GM23248 (cell line): Measurements from ENCODE around the gene APOC3. TPM values are rescaled to one million over a fixed set of nuclear protein-coding genes. Genes with fewer than 3 reads are reported as not detected.
A peak's percentile ranks its signal among the peaks of the same experiment; 100 is the strongest.

ENCODE experiments used
- DNase-seq: peaks from one replicate; pipeline ENCODE4 v3.0.0-alpha.2; 2015
- H2AFZ ChIP-seq: fragments of 200-600 bp; sonication (generic); 2 replicates; pipeline ENCODE4 v1.6.1; 2016; ENCODE audit warnings: antibody characterized with exemption
- H3F3A ChIP-seq: fragments of 200-600 bp; sonication (generic); 2 replicates; pipeline ENCODE4 v1.6.1; 2016; ENCODE audit warnings: mild to moderate bottlenecking, antibody characterized with exemption, mixed run types; ENCODE audit not compliant: insufficient read depth
- H3K27ac ChIP-seq: fragments of 200-600 bp; sonication (generic); 2 replicates; pipeline ENCODE4 v1.5.1; 2016; ENCODE audit warnings: mild to moderate bottlenecking
- H3K27me3 ChIP-seq: fragments of 200-600 bp; sonication (generic); replicated peaks from 2 replicates; pipeline ENCODE4 v1.6.1; 2016; ENCODE audit warnings: mild to moderate bottlenecking; ENCODE audit not compliant: insufficient read depth
- H3K36me3 ChIP-seq: fragments of 200-600 bp; sonication (generic); 2 replicates; pipeline ENCODE4 v1.6.1; 2016; ENCODE audit warnings: low read depth, mild to moderate bottlenecking
- H3K4me1 ChIP-seq: fragments of 200-600 bp; sonication (generic); 2 replicates; pipeline ENCODE4 v1.6.1; 2016; ENCODE audit warnings: mild to moderate bottlenecking; ENCODE audit not compliant: insufficient read depth
- H3K4me2 ChIP-seq: fragments of 200-600 bp; sonication (generic); one replicate; pipeline ENCODE4 v1.6.1; 2016; ENCODE audit warnings: mild to moderate bottlenecking; ENCODE audit not compliant: unreplicated experiment
- H3K4me3 ChIP-seq: fragments of 200-600 bp; sonication (generic); 2 replicates; pipeline ENCODE4 v1.5.1; 2016; ENCODE audit warnings: mild to moderate bottlenecking
- H3K79me2 ChIP-seq: fragments of 200-600 bp; sonication (generic); 2 replicates; pipeline ENCODE4 v1.6.1; 2016; ENCODE audit warnings: mild to moderate bottlenecking; ENCODE audit not compliant: insufficient read depth
- H3K9ac ChIP-seq: fragments of 200-600 bp; sonication (generic); 2 replicates; pipeline ENCODE4 v1.6.1; 2016; ENCODE audit warnings: mild to moderate bottlenecking
- H3K9me2 ChIP-seq: fragments of 200-600 bp; sonication (generic); 2 replicates; pipeline ENCODE4 v1.6.1; 2016; ENCODE audit warnings: mixed run types, mild to moderate bottlenecking, moderate library complexity; ENCODE audit not compliant: insufficient read depth
- H3K9me3 ChIP-seq: fragments of 200-600 bp; sonication (generic); one replicate; pipeline ENCODE4 v1.6.1; 2017; ENCODE audit warnings: low read depth
- H4K20me1 ChIP-seq: fragments of 200-600 bp; sonication (generic); 2 replicates; pipeline ENCODE4 v1.6.0; 2016; ENCODE audit not compliant: insufficient read depth
- EZH2 ChIP-seq: fragments of 200-600 bp; sonication (generic); IDR thresholded peaks from 2 replicates; pipeline ENCODE4 v1.6.1; 2018; ENCODE audit warnings: antibody characterized with exemption, mild to moderate bottlenecking; ENCODE audit not compliant: insufficient read depth, poor library complexity, severe bottlenecking
- EZH2phosphoT487 ChIP-seq: fragments of 200-600 bp; sonication (generic); IDR thresholded peaks from 2 replicates; pipeline ENCODE4 v1.6.1; 2018; ENCODE audit warnings: antibody characterized with exemption, moderate library complexity, mild to moderate bottlenecking, low read depth; ENCODE audit not compliant: insufficient read depth
- WGBS, 2 experiments: methylation state at CpG; one replicate each; pipeline ENCODE4 v1.1.6; 2015 to 2017; ENCODE audit warnings: low lambda C conversion rate in 2 of 2, low coverage in 1 of 2; ENCODE audit errors: missing lambda C conversion rate in 2 of 2; 5-methylcytosine and 5-hydroxymethylcytosine counted together
- in situ Hi-C: fragments of 300-500 bp; cut with MboI; formaldehyde crosslinking; loops from 2 replicates; pipeline ENCODE4 v1.15.0; 2020
- polyA plus RNA-seq: library from polyadenylated mRNA; unstranded; fragments of >200 nt; fragmentation: Nextera tagmentation; extraction: Ambion mirVana; gene quantifications from 2 replicates; pipeline ENCODE4 v1.2.1, GENCODE V29; 2016
- total RNA-seq: library from RNA; depleted of rRNA; stranded (reverse); fragments of >200 nt; shearing (Covaris generic); gene quantifications from 2 replicates; pipeline ENCODE4 v1.2.3, GENCODE V29; 2014

The APOC3 gene
- total and polyA plus RNA-seq, 2 experiments from 2014 or later, result not detected

GRCh38 chr11:116807601-116808261 is 22.0 kb upstream of the APOC3 start:
- DNase-seq, result no peak
- H3K4me3 ChIP-seq, result no peak overlapping the region
- no peaks in the 10 kb centered on the region for H3K9me3 ChIP-seq
- no peaks in the 10 kb centered on the region for H3K79me2 ChIP-seq
- 92% methylated on average over 6 of the region's 6 CpGs for WGBS, 2 experiments
- peaks cover 7% of the 10 kb centered on the region; the same call in 1 of the 2 replicates for H3F3A ChIP-seq
- H4K20me1 ChIP-seq, result no peaks in the 10 kb centered on the region
- H3K27ac ChIP-seq, result no peak overlapping the region
- no peaks in the 10 kb centered on the region for H3K9me2 ChIP-seq
- in situ Hi-C loops, result no loop called here
- H2AFZ ChIP-seq, result no peak overlapping the region
- TF ChIP-seq EZH2 (no peak), EZH2phosphoT487 (no peak)
- H3K36me3 ChIP-seq, result no peaks in the 10 kb centered on the region
- H3K4me1 ChIP-seq, result peaks cover 17% of the 10 kb centered on the region
- no peak overlapping the region for H3K4me2 ChIP-seq
- H3K27me3 ChIP-seq, result no peaks in the 10 kb centered on the region
- H3K9ac ChIP-seq, result no peak overlapping the region

- Histone ChIP-seq H3F3A (peaks cover 7% of the 10 kb centered on the region; the same call in 1 of the 2 replicates), H3K9me2 (no peaks in the 10 kb centered on the region), H3K36me3 (no peaks in the 10 kb centered on the region), H3K4me3 (no peak overlapping the region), H3K4me1 (peaks cover 17% of the 10 kb centered on the region), H3K4me2 (peak overlapping the region; percentile 37), H3K79me2 (no peaks in the 10 kb centered on the region), H3K27me3 (no peaks in the 10 kb centered on the region), H3K9ac (peak overlapping the region; percentile 73), H2AFZ (peak overlapping the region; percentile 21; the same call in 1 of the 2 replicates), H3K27ac (peak overlapping the region; percentile 95), H3K9me3 (no peaks in the 10 kb centered on the region), H4K20me1 (no peaks in the 10 kb centered on the region)
- in situ Hi-C loops, result no loop called here
- TF ChIP-seq EZH2, result no peak
- no peak for TF ChIP-seq EZH2phosphoT487
- WGBS, 2 experiments, result 70 to 71% methylated on average over 14 of the region's 14 CpGs
- peak; percentile 87 for DNase-seq
Observed at GRCh38 chr11:116808262-116809175, 21.2 kb upstream of the APOC3 start.

- Histone ChIP-seq H2AFZ (no peak overlapping the region), H3K4me3 (no peak overlapping the region), H3K4me2 (no peak overlapping the region), H3K27me3 (no peaks in the 10 kb centered on the region), H3K9ac (no peak overlapping the region), H3K79me2 (no peaks in the 10 kb centered on the region), H3K9me2 (no peaks in the 10 kb centered on the region), H3K36me3 (no peaks in the 10 kb centered on the region), H3K4me1 (peaks cover 17% of the 10 kb centered on the region), H3K9me3 (no peaks in the 10 kb centered on the region), H4K20me1 (no peaks in the 10 kb centered on the region), H3K27ac (no peak overlapping the region), H3F3A (peaks cover 7% of the 10 kb centered on the region; the same call in 1 of the 2 replicates)
- no peak for DNase-seq
- TF ChIP-seq EZH2phosphoT487 (no peak), EZH2 (no peak)
- 95 to 96% methylated on average over 3 of the region's 3 CpGs for WGBS, 2 experiments
- in situ Hi-C loops, result no loop called here
Observed at GRCh38 chr11:116811194-116811593, 18.5 kb upstream of the APOC3 start.

- no peaks in the 10 kb centered on the region for H3K36me3 ChIP-seq
- in situ Hi-C loops, result no loop called here
- no peaks in the 10 kb centered on the region for H3K27me3 ChIP-seq
- no peaks in the 10 kb centered on the region for H3K79me2 ChIP-seq
- H3K9me3 ChIP-seq, result no peaks in the 10 kb centered on the region
- 92% methylated on average over 4 of the region's 4 CpGs for WGBS, 2 experiments
- no peak overlapping the region for H2AFZ ChIP-seq
- H3K9me2 ChIP-seq, result no peaks in the 10 kb centered on the region
- H3K9ac ChIP-seq, result no peak overlapping the region
- peaks cover 17% of the 10 kb centered on the region for H3K4me1 ChIP-seq
- TF ChIP-seq EZH2phosphoT487 (no peak), EZH2 (no peak)
- no peak overlapping the region for H3K27ac ChIP-seq
- H3F3A ChIP-seq, result peaks cover 7% of the 10 kb centered on the region; the same call in 1 of the 2 replicates
- H3K4me2 ChIP-seq, result no peak overlapping the region
- no peak overlapping the region for H3K4me3 ChIP-seq
- no peak for DNase-seq
- H4K20me1 ChIP-seq, result no peaks in the 10 kb centered on the region
Observed at GRCh38 chr11:116812109-116812508, 17.6 kb upstream of the APOC3 start.
